IMR-90 (cell line): ENCODE results near the gene MACF1.

Experiments
- CEBPB ChIP-seq: IDR thresholded peaks from 2 replicates; pipeline ENCODE4 v1.6.1; 2012; ENCODE audit warnings: low read depth, low read length, improper control_type of control experiment
- FOS ChIP-seq: fragments of 150-350 bp; IDR thresholded peaks from 2 replicates; pipeline ENCODE4 v1.6.1; 2016; ENCODE audit warnings: low read depth, low read length
- MXI1 ChIP-seq: IDR thresholded peaks from 2 replicates; pipeline ENCODE4 v1.6.1; 2012; ENCODE audit warnings: low read depth, mild to moderate bottlenecking, low read length, moderate library complexity, borderline replicate concordance
- POLR2A ChIP-seq: IDR thresholded peaks from 2 replicates; pipeline ENCODE4 v1.6.1; 2012; ENCODE audit warnings: mild to moderate bottlenecking, low read depth, low read length
- RAD21 ChIP-seq: IDR thresholded peaks from 2 replicates; pipeline ENCODE4 v1.6.1; 2012; ENCODE audit warnings: low read length, improper control_type of control experiment
- RCOR1 ChIP-seq: IDR thresholded peaks from 2 replicates; pipeline ENCODE4 v1.6.1; 2012; ENCODE audit warnings: mild to moderate bottlenecking, low read length, improper control_type of control experiment; ENCODE audit not compliant: insufficient replicate concordance
- RFX5 ChIP-seq: IDR thresholded peaks from 2 replicates; pipeline ENCODE4 v1.8.0; 2012; ENCODE audit warnings: low read depth, mild to moderate bottlenecking, low read length, moderate library complexity
- SMC3 ChIP-seq: fragments of 150-350 bp; IDR thresholded peaks from 2 replicates; pipeline ENCODE4 v1.6.1; 2016; ENCODE audit warnings: low read depth, mild to moderate bottlenecking, antibody characterized with exemption, low read length, moderate library complexity
- TF ChIP-seq, protein P1 (sequence below): conservative IDR thresholded peaks from 2 replicates; pipeline ENCODE4 v1.5.1; 2012; ENCODE audit warnings: mild to moderate bottlenecking, low read depth, low read length, improper control_type of control experiment
- TF ChIP-seq, protein P2 (sequence below): fragments of 150-350 bp; IDR thresholded peaks from 2 replicates; pipeline ENCODE4 v1.6.1; 2016; ENCODE audit warnings: low read depth, mild to moderate bottlenecking, low read length, moderate library complexity, borderline replicate concordance

DNA sequence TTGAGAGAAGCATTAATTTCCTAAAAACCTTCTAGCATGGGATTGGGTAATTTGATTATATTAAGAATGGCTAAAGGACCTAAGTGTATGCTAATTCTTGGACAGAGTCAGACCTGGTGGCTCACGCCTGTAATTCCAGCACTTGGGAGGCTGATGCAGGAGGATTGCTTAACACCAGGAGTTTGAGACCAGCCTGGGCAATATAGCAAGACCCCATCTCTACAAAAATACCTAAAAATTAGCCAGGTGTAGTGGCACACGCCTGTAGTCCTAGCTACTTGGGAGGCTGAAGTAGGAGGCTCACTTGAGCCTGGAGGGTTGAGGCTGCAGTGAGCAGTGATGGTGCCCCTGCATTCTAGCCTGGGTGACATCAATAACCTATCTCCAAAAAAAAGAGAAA is 241.1 kb downstream of the MACF1 start:
- TF ChIP-seq, protein P1, sequence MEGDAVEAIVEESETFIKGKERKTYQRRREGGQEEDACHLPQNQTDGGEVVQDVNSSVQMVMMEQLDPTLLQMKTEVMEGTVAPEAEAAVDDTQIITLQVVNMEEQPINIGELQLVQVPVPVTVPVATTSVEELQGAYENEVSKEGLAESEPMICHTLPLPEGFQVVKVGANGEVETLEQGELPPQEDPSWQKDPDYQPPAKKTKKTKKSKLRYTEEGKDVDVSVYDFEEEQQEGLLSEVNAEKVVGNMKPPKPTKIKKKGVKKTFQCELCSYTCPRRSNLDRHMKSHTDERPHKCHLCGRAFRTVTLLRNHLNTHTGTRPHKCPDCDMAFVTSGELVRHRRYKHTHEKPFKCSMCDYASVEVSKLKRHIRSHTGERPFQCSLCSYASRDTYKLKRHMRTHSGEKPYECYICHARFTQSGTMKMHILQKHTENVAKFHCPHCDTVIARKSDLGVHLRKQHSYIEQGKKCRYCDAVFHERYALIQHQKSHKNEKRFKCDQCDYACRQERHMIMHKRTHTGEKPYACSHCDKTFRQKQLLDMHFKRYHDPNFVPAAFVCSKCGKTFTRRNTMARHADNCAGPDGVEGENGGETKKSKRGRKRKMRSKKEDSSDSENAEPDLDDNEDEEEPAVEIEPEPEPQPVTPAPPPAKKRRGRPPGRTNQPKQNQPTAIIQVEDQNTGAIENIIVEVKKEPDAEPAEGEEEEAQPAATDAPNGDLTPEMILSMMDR: no peak
- no peak for TF ChIP-seq RAD21
- TF ChIP-seq FOS: no peak
- no peak for TF ChIP-seq SMC3
- TF ChIP-seq MXI1: no peak
- TF ChIP-seq RFX5: no peak
- TF ChIP-seq, protein P2, sequence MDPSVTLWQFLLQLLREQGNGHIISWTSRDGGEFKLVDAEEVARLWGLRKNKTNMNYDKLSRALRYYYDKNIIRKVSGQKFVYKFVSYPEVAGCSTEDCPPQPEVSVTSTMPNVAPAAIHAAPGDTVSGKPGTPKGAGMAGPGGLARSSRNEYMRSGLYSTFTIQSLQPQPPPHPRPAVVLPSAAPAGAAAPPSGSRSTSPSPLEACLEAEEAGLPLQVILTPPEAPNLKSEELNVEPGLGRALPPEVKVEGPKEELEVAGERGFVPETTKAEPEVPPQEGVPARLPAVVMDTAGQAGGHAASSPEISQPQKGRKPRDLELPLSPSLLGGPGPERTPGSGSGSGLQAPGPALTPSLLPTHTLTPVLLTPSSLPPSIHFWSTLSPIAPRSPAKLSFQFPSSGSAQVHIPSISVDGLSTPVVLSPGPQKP: no peak
- TF ChIP-seq RCOR1: no peak
- no peak for TF ChIP-seq POLR2A
- TF ChIP-seq CEBPB: no peak
